ENCODE measurements around the gene IL17C. TPM values are rescaled to one million over a fixed set of nuclear protein-coding genes. Genes with fewer than 3 reads are reported as not detected.

IL17C gene
- total RNA-seq, 1 experiment from 2014 or later, result not detected

DNA sequence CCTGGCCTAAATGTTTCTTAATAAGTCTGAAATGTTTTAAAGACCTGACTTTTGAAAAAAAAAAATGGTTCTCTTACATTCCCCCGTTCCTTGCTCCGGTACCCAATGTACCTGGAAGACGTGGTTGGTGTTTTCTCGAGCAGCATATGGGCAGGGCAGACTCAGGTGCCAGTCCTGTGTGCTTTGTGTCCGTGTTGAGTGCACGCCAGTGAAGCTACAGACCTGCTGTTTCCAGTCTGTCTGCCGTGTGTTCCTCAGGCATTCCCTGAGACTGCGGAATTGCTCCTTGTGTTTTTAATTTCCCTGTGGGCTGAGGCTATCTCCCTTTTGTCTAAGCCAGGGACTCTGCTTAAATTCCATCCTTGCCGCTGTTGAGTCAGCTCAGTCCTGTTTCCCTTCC, 11.7 kb upstream of the IL17C start:
- no peak overlapping the region for H3K4me3 ChIP-seq (ENCODE audit: low read length)
- H3K9ac ChIP-seq (ENCODE audit: low read length), result no peak overlapping the region
- H4K20me1 ChIP-seq (ENCODE audit: insufficient read depth, low read depth, low read length), result 0 out of 2 replicates have a peak, but pooled peaks cover 3% of the 10 kb centered on the region
- H3K36me3 ChIP-seq (ENCODE audit: insufficient read depth, low read length), result no peaks in the 10 kb centered on the region; the same call in 1 of the 2 replicates
- H3K4me2 ChIP-seq (ENCODE audit: low read depth, low read length, poor library complexity, severe bottlenecking), result no peak overlapping the region
- no peaks in the 10 kb centered on the region for H3K9me2 ChIP-seq (replicated peaks; ENCODE audit: insufficient read depth, low read length)
- no peaks in the 10 kb centered on the region for H3K4me1 ChIP-seq (ENCODE audit: low read length)
- DNase-seq, result no peak
- no peak overlapping the region for H3K27ac ChIP-seq (ENCODE audit: low read length)
- H3K79me2 ChIP-seq (ENCODE audit: low read length), result no peaks in the 10 kb centered on the region
- no peaks in the 10 kb centered on the region for H3K9me3 ChIP-seq (ENCODE audit: low read length)
- H2AFZ ChIP-seq (ENCODE audit: low read length), result no peak overlapping the region
- no peaks in the 10 kb centered on the region for H3K27me3 ChIP-seq (ENCODE audit: low read length)

- H3K36me3 ChIP-seq (ENCODE audit: insufficient read depth, low read length), result no peaks in the 10 kb centered on the region; the same call in 1 of the 2 replicates
- no peaks in the 10 kb centered on the region for H3K79me2 ChIP-seq (ENCODE audit: low read length)
- H3K4me1 ChIP-seq (ENCODE audit: low read length), result no peaks in the 10 kb centered on the region
- no peak overlapping the region for H3K9ac ChIP-seq (ENCODE audit: low read length)
- H3K9me2 ChIP-seq (replicated peaks; ENCODE audit: insufficient read depth, low read length), result no peaks in the 10 kb centered on the region
- H2AFZ ChIP-seq (ENCODE audit: low read length), result no peak overlapping the region
- H3K27ac ChIP-seq (ENCODE audit: low read length), result no peak overlapping the region
- no peaks in the 10 kb centered on the region for H3K9me3 ChIP-seq (ENCODE audit: low read length)
- DNase-seq, result no peak
- H3K4me3 ChIP-seq (ENCODE audit: low read length), result no peak overlapping the region
- no peak overlapping the region for H3K4me2 ChIP-seq (ENCODE audit: low read depth, low read length, poor library complexity, severe bottlenecking)
- no peaks in the 10 kb centered on the region for H3K27me3 ChIP-seq (ENCODE audit: low read length)
- 0 out of 2 replicates have a peak, but pooled peaks cover 3% of the 10 kb centered on the region for H4K20me1 ChIP-seq (ENCODE audit: insufficient read depth, low read depth, low read length)
Observed at GRCh38 chr16:88627531-88628411, 10.6 kb upstream of the IL17C start.

GRCh38 chr16:88628512-88628974, 9.8 kb upstream of the IL17C start:
- Histone ChIP-seq H2AFZ (ENCODE audit: low read length) (no peak overlapping the region), H3K79me2 (ENCODE audit: low read length) (no peaks in the 10 kb centered on the region), H3K4me1 (ENCODE audit: low read length) (peaks cover 5% of the 10 kb centered on the region), H3K9ac (ENCODE audit: low read length) (no peak overlapping the region), H3K9me3 (ENCODE audit: low read length) (no peaks in the 10 kb centered on the region), H3K9me2 (replicated peaks; ENCODE audit: insufficient read depth, low read length) (no peaks in the 10 kb centered on the region), H3K27ac (ENCODE audit: low read length) (no peak overlapping the region), H3K4me3 (ENCODE audit: low read length) (no peak overlapping the region), H3K36me3 (ENCODE audit: insufficient read depth, low read length) (no peaks in the 10 kb centered on the region; the same call in 1 of the 2 replicates), H4K20me1 (ENCODE audit: insufficient read depth, low read depth, low read length) (peaks cover 7% of the 10 kb centered on the region; the same call in 1 of the 2 replicates), H3K27me3 (ENCODE audit: low read length) (no peaks in the 10 kb centered on the region), H3K4me2 (ENCODE audit: low read depth, low read length, poor library complexity, severe bottlenecking) (no peak overlapping the region)
- DNase-seq, result peak; percentile 58

- no peak overlapping the region for H3K4me2 ChIP-seq (ENCODE audit: low read depth, low read length, poor library complexity, severe bottlenecking)
- no peak overlapping the region for H3K9ac ChIP-seq (ENCODE audit: low read length)
- no peak for DNase-seq
- H3K4me1 ChIP-seq (ENCODE audit: low read length), result peaks cover 18% of the 10 kb centered on the region
- H4K20me1 ChIP-seq (ENCODE audit: insufficient read depth, low read depth, low read length), result peaks cover 14% of the 10 kb centered on the region; the same call in 1 of the 2 replicates
- no peaks in the 10 kb centered on the region; the same call in 1 of the 2 replicates for H3K36me3 ChIP-seq (ENCODE audit: insufficient read depth, low read length)
- H3K9me2 ChIP-seq (replicated peaks; ENCODE audit: insufficient read depth, low read length), result no peaks in the 10 kb centered on the region
- no peak overlapping the region for H3K4me3 ChIP-seq (ENCODE audit: low read length)
- no peaks in the 10 kb centered on the region for H3K27me3 ChIP-seq (ENCODE audit: low read length)
- no peak overlapping the region for H2AFZ ChIP-seq (ENCODE audit: low read length)
- no peaks in the 10 kb centered on the region for H3K79me2 ChIP-seq (ENCODE audit: low read length)
- H3K9me3 ChIP-seq (ENCODE audit: low read length), result no peaks in the 10 kb centered on the region
- no peak overlapping the region for H3K27ac ChIP-seq (ENCODE audit: low read length)
Observed at GRCh38 chr16:88629835-88630234, 8.5 kb upstream of the IL17C start.

DNA sequence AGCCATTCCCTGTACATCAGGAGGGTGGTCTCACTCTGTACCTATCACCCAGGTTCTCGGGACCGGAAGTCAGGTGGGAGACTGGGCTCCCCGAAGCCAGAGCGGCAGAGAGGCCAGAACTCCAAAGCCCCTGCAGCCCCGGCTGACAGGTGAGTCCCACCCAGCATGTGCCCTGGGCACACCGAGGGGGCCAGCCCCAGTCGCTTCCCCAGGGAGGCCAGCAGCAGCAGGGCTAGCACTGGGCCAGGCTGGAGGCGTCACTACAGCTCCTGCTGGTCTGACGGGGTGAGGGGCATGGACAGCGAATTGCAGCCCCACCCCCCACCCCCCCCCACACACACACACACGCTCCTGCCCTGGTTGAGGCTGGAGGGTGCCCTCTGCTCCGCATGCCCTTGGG, 7.9 kb upstream of the IL17C start:
- Histone ChIP-seq H3K4me1 (ENCODE audit: low read length) (peaks cover 24% of the 10 kb centered on the region), H4K20me1 (ENCODE audit: insufficient read depth, low read depth, low read length) (peaks cover 17% of the 10 kb centered on the region; the same call in 1 of the 2 replicates)

GRCh38 chr16:88630941-88631340, 7.4 kb upstream of the IL17C start:
- Histone ChIP-seq H2AFZ (ENCODE audit: low read length) (no peak overlapping the region), H3K4me2 (ENCODE audit: low read depth, low read length, poor library complexity, severe bottlenecking) (no peak overlapping the region)

More for the DNA sequence above, 7.9 kb upstream of the IL17C start:
- Histone ChIP-seq H3K9me3 (ENCODE audit: low read length) (no peaks in the 10 kb centered on the region), H2AFZ (ENCODE audit: low read length) (no peak overlapping the region), H3K27me3 (ENCODE audit: low read length) (no peaks in the 10 kb centered on the region), H3K4me3 (ENCODE audit: low read length) (no peak overlapping the region), H3K9ac (ENCODE audit: low read length) (no peak overlapping the region), H3K79me2 (ENCODE audit: low read length) (no peaks in the 10 kb centered on the region), H3K36me3 (ENCODE audit: insufficient read depth, low read length) (no peaks in the 10 kb centered on the region; the same call in 1 of the 2 replicates), H3K27ac (ENCODE audit: low read length) (no peak overlapping the region), H3K4me2 (ENCODE audit: low read depth, low read length, poor library complexity, severe bottlenecking) (no peak overlapping the region), H3K9me2 (replicated peaks; ENCODE audit: insufficient read depth, low read length) (no peaks in the 10 kb centered on the region)
- no peak for DNase-seq

DNA sequence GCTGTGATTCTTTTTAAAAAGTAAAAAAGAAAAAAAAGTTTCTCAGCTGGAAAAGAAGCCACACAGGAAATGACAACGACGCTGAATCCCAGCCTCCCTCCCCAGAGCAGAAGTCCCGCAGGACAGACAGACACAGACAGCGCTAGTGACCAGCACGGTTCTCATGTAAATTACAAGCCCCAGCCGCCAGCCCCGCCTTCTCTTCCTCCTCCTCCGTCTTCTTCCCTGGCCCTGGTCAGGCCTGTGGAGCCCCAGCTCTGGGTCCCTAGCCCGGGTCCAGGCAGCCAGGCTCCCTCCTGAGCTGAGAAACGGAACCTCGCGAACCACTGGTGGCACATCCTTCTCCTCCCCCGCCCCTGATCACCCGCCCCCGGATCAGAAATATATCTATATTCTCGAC, 7.0 kb upstream of the IL17C start:
- H3K4me3 ChIP-seq (ENCODE audit: low read length), result no peak overlapping the region
- H2AFZ ChIP-seq (ENCODE audit: low read length), result no peak overlapping the region
- peaks cover 25% of the 10 kb centered on the region; the same call in 1 of the 2 replicates for H4K20me1 ChIP-seq (ENCODE audit: insufficient read depth, low read depth, low read length)
- H3K27me3 ChIP-seq (ENCODE audit: low read length), result no peaks in the 10 kb centered on the region
- H3K4me2 ChIP-seq (ENCODE audit: low read depth, low read length, poor library complexity, severe bottlenecking), result no peak overlapping the region
- no peaks in the 10 kb centered on the region; the same call in 1 of the 2 replicates for H3K36me3 ChIP-seq (ENCODE audit: insufficient read depth, low read length)
- no peak for DNase-seq
- no peak overlapping the region for H3K27ac ChIP-seq (ENCODE audit: low read length)
- no peaks in the 10 kb centered on the region for H3K9me2 ChIP-seq (replicated peaks; ENCODE audit: insufficient read depth, low read length)
- H3K79me2 ChIP-seq (ENCODE audit: low read length), result no peaks in the 10 kb centered on the region
- H3K9ac ChIP-seq (ENCODE audit: low read length), result no peak overlapping the region
- H3K9me3 ChIP-seq (ENCODE audit: low read length), result no peaks in the 10 kb centered on the region
- peaks cover 28% of the 10 kb centered on the region for H3K4me1 ChIP-seq (ENCODE audit: low read length)

More at GRCh38 chr16:88630941-88631340, 7.4 kb upstream of the IL17C start:
- H3K4me3 ChIP-seq (ENCODE audit: low read length), result no peak overlapping the region
- H3K27me3 ChIP-seq (ENCODE audit: low read length), result no peaks in the 10 kb centered on the region
- no peak overlapping the region for H3K27ac ChIP-seq (ENCODE audit: low read length)
- DNase-seq, result no peak
- H3K79me2 ChIP-seq (ENCODE audit: low read length), result no peaks in the 10 kb centered on the region
- H3K9me3 ChIP-seq (ENCODE audit: low read length), result no peaks in the 10 kb centered on the region
- H3K36me3 ChIP-seq (ENCODE audit: insufficient read depth, low read length), result no peaks in the 10 kb centered on the region; the same call in 1 of the 2 replicates
- H3K4me1 ChIP-seq (ENCODE audit: low read length), result peaks cover 28% of the 10 kb centered on the region
- H3K9me2 ChIP-seq (replicated peaks; ENCODE audit: insufficient read depth, low read length), result no peaks in the 10 kb centered on the region
- no peak overlapping the region for H3K9ac ChIP-seq (ENCODE audit: low read length)
- H4K20me1 ChIP-seq (ENCODE audit: insufficient read depth, low read depth, low read length), result peaks cover 22% of the 10 kb centered on the region; the same call in 1 of the 2 replicates

- no peak for DNase-seq
- Histone ChIP-seq H3K9me3 (ENCODE audit: low read length) (no peaks in the 10 kb centered on the region), H3K79me2 (ENCODE audit: low read length) (no peaks in the 10 kb centered on the region), H3K9me2 (replicated peaks; ENCODE audit: insufficient read depth, low read length) (no peaks in the 10 kb centered on the region), H3K9ac (ENCODE audit: low read length) (no peak overlapping the region), H3K27ac (ENCODE audit: low read length) (no peak overlapping the region), H3K4me1 (ENCODE audit: low read length) (peaks cover 28% of the 10 kb centered on the region), H3K4me2 (ENCODE audit: low read depth, low read length, poor library complexity, severe bottlenecking) (no peak overlapping the region), H2AFZ (ENCODE audit: low read length) (no peak overlapping the region), H3K27me3 (ENCODE audit: low read length) (no peaks in the 10 kb centered on the region), H3K36me3 (ENCODE audit: insufficient read depth, low read length) (no peaks in the 10 kb centered on the region; the same call in 1 of the 2 replicates), H3K4me3 (ENCODE audit: low read length) (no peak overlapping the region), H4K20me1 (ENCODE audit: insufficient read depth, low read depth, low read length) (peaks cover 25% of the 10 kb centered on the region; the same call in 1 of the 2 replicates)
Observed at GRCh38 chr16:88631920-88632586, 6.3 kb upstream of the IL17C start.
